ENCODE data around the gene PDCD2L. TPM values are rescaled to one million over a fixed set of nuclear protein-coding genes. Genes with fewer than 3 reads are reported as not detected.
A peak's percentile ranks its signal among the peaks of the same experiment; 100 is the strongest.

PDCD2L gene
- total and polyA plus RNA-seq, 9 of the 15 experiments (the other 6 are each of a cell fraction or from before 2014, with no cell fraction given) = 12.1 to 68.5 (median 56.3) TPM

GRCh38 chr19:34359140-34359953 is 44.9 kb upstream of the PDCD2L start (continued):
- no peak for TF ChIP-seq BRF2 (IDR thresholded peaks at IDR 0.05; ENCODE audit: borderline replicate concordance, insufficient read depth, insufficient read length)
- no peak for TF ChIP-seq BRCA1 (IDR thresholded peaks at IDR 0.05)
- no peak for TF ChIP-seq BRCA1 (CRISPR knock-in tag; IDR thresholded peaks at IDR 0.05)
- peak; percentile 99 for TF ChIP-seq MAX (CRISPR knock-in tag; IDR thresholded peaks at IDR 0.05)
- no peak for TF ChIP-seq ZFP91 (CRISPR knock-in tag; IDR thresholded peaks at IDR 0.05)
- TF ChIP-seq MLLT1 (IDR thresholded peaks at IDR 0.05) = peak in 1 of 2 experiments; percentile 78; a peak in 1 of 4 replicates
- no peak for TF ChIP-seq IRF9 (tag; IDR thresholded peaks at IDR 0.05)
- peak; percentile 95 for TF ChIP-seq ZFX (CRISPR knock-in tag; IDR thresholded peaks at IDR 0.05)
- TF ChIP-seq HDGF (IDR thresholded peaks at IDR 0.05) = peak; percentile 90
- TF ChIP-seq FOXK1 (CRISPR knock-in tag; IDR thresholded peaks at IDR 0.05; ENCODE audit: borderline replicate concordance) = no peak
- peak; percentile 86 for TF ChIP-seq NFE2L1 (tag; IDR thresholded peaks at IDR 0.05; ENCODE audit: borderline replicate concordance, low read depth)
- TF ChIP-seq ZNF431 (CRISPR knock-in tag; IDR thresholded peaks at IDR 0.05) = no peak; the same call in 1 of the 2 replicates
- TF ChIP-seq PBX2 (CRISPR knock-in tag; IDR thresholded peaks at IDR 0.05; ENCODE audit: low read depth) = 0 out of 2 replicates have a peak, but pooled peaks have one; percentile 4
- TF ChIP-seq PBX2 (tag; conservative IDR thresholded peaks at IDR 0.05; ENCODE audit: low read depth) = no peak
- TF ChIP-seq THAP12 (CRISPR knock-in tag; IDR thresholded peaks at IDR 0.05) = peak; percentile 59; the same call in 1 of the 2 replicates

Measured in K562 (cell line).